Uterus (tissue), 2 donors: Measurements from ENCODE around the gene ZNF275.

Experiments used
- CTCF ChIP-seq, 4 experiments: fragments of 200-600 bp in 2 of 4; fragments of 450-650 bp in 2 of 4; sonication (generic) in 2 of 4; IDR thresholded peaks; one replicate each; pipeline ENCODE4 v1.5.1; 2016 to 2019; ENCODE audit warnings: antibody characterized with exemption in 4 of 4, mild to moderate bottlenecking in 2 of 4, moderate library complexity in 1 of 4
- POLR2A ChIP-seq, 2 donors: fragments of 450-650 bp; IDR thresholded peaks; one replicate each; pipeline ENCODE4 v1.6.1; 2016; ENCODE audit warnings: antibody characterized with exemption in 2 of 2, mild to moderate bottlenecking in 1 of 2, moderate library complexity in 1 of 2

GRCh38 chrX:153377727-153378126 is 43.8 kb downstream of the ZNF275 start:
- TF ChIP-seq CTCF (IDR thresholded peaks at IDR 0.05): no peak
- no peak for TF ChIP-seq POLR2A (IDR thresholded peaks at IDR 0.05)
